GM21390 (cell line): Measurements from ENCODE around the gene NCR2.
A peak's percentile ranks its signal among the peaks of the same experiment; 100 is the strongest.
"Not testable (repeated sequence)": the region's sequence is repeated elsewhere in the genome, so short reads cannot be mapped to it uniquely, and the experiment has no call there.

ENCODE experiments used
- ATAC-seq: cut with Tn5 transposase; IDR thresholded peaks from one replicate; pipeline ENCODE4 v1.9.1; 2021; ENCODE audit not compliant: unreplicated experiment

Gene NCR2

GRCh38 chr6:41335296-41335695, at the start of gene NCR2:
TSS of gene NCR2 (plus strand) at chr6:41335608. CDS start at chr6:41335877, 269 bp downstream.
- no peak for ATAC-seq

- no peak for ATAC-seq
These were observed 48.7 kb upstream of the NCR2 start, which contains the start of gene TREM1 for GRCh38 chr6:41286544-41287346. TSS of gene TREM1 (minus strand) at chr6:41286682. CDS start at chr6:41286655, 27 bp downstream.

GRCh38 chr6:41288030-41288753, 47.2 kb upstream of the NCR2 start:
- ATAC-seq: peak; percentile 64

GRCh38 chr6:41288754-41289129, 46.7 kb upstream of the NCR2 start:
- ATAC-seq: no peak

GRCh38 chr6:41289815-41290214, 45.6 kb upstream of the NCR2 start:
- ATAC-seq: no peak

GRCh38 chr6:41291717-41292116, 43.7 kb upstream of the NCR2 start:
- ATAC-seq: no peak

- no peak for ATAC-seq
These were observed 41.1 kb upstream of the NCR2 start for GRCh38 chr6:41294214-41294872.

GRCh38 chr6:41297248-41297647, 38.2 kb upstream of the NCR2 start:
- ATAC-seq: not testable (repeated sequence)

GRCh38 chr6:41298785-41299502, 36.5 kb upstream of the NCR2 start:
- no peak for ATAC-seq

- no peak for ATAC-seq
These were observed 32.8 kb upstream of the NCR2 start for GRCh38 chr6:41302638-41303037.

- ATAC-seq: no peak
These were observed 29.1 kb upstream of the NCR2 start for GRCh38 chr6:41306187-41306854.

- no peak for ATAC-seq
These were observed 20.2 kb upstream of the NCR2 start for GRCh38 chr6:41315203-41315602.

GRCh38 chr6:41315943-41316620, 19.3 kb upstream of the NCR2 start:
- ATAC-seq: no peak

GRCh38 chr6:41318261-41318653, 17.2 kb upstream of the NCR2 start:
- ATAC-seq: no peak

- ATAC-seq: peak; percentile 85
These were observed 16.5 kb upstream of the NCR2 start for GRCh38 chr6:41318654-41319565.

GRCh38 chr6:41321183-41321582, 14.2 kb upstream of the NCR2 start:
- no peak for ATAC-seq

- no peak for ATAC-seq
These were observed 9.9 kb upstream of the NCR2 start for GRCh38 chr6:41325446-41326066.

GRCh38 chr6:41326092-41326491, 9.3 kb upstream of the NCR2 start:
- no peak for ATAC-seq
